ENCODE measurements around the gene CSNK1G2.
A peak's percentile ranks its signal among the peaks of the same experiment; 100 is the strongest.

DNA sequence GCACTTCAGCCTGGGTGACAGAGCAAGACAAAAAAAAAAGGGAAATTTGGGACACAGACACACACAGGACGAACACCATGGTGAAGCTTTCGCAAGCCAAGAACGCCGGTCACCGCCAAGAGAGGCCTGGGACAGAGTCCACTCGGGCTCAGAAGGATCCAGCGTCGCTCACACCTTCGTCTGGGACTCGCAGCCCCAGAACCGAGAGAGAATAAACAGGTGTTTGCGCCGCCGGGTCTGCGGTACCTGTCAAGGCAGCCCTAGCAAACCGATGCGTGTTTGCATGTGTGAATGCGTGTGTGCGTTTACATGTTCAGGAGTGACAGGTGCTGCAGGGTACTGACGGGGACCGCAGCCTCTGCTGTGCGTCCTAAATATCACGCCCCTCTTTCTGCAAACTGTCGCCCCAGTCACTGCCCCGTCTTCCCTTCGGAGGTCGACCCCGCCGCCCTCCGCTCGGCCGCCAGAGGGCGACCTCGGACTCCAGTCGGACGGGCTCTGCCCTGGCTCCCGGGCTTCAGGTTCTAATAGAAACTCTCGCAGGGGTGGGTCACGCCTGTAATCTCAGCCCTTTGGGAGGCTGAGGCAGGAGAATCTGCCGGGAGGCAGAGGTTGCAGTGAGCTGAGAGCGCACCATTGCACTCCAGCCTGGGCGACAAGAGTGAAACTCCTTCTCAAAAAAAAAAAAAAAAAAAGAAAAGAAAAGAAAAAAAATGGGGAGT lies 11.8 kb upstream of the CSNK1G2 start:
- TF ChIP-seq, protein P1, sequence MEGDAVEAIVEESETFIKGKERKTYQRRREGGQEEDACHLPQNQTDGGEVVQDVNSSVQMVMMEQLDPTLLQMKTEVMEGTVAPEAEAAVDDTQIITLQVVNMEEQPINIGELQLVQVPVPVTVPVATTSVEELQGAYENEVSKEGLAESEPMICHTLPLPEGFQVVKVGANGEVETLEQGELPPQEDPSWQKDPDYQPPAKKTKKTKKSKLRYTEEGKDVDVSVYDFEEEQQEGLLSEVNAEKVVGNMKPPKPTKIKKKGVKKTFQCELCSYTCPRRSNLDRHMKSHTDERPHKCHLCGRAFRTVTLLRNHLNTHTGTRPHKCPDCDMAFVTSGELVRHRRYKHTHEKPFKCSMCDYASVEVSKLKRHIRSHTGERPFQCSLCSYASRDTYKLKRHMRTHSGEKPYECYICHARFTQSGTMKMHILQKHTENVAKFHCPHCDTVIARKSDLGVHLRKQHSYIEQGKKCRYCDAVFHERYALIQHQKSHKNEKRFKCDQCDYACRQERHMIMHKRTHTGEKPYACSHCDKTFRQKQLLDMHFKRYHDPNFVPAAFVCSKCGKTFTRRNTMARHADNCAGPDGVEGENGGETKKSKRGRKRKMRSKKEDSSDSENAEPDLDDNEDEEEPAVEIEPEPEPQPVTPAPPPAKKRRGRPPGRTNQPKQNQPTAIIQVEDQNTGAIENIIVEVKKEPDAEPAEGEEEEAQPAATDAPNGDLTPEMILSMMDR (conservative IDR thresholded peaks at IDR 0.05; ENCODE audit: low read depth in 2 of 2), result peak; percentile 80 to 94
- TF ChIP-seq, protein P2, sequence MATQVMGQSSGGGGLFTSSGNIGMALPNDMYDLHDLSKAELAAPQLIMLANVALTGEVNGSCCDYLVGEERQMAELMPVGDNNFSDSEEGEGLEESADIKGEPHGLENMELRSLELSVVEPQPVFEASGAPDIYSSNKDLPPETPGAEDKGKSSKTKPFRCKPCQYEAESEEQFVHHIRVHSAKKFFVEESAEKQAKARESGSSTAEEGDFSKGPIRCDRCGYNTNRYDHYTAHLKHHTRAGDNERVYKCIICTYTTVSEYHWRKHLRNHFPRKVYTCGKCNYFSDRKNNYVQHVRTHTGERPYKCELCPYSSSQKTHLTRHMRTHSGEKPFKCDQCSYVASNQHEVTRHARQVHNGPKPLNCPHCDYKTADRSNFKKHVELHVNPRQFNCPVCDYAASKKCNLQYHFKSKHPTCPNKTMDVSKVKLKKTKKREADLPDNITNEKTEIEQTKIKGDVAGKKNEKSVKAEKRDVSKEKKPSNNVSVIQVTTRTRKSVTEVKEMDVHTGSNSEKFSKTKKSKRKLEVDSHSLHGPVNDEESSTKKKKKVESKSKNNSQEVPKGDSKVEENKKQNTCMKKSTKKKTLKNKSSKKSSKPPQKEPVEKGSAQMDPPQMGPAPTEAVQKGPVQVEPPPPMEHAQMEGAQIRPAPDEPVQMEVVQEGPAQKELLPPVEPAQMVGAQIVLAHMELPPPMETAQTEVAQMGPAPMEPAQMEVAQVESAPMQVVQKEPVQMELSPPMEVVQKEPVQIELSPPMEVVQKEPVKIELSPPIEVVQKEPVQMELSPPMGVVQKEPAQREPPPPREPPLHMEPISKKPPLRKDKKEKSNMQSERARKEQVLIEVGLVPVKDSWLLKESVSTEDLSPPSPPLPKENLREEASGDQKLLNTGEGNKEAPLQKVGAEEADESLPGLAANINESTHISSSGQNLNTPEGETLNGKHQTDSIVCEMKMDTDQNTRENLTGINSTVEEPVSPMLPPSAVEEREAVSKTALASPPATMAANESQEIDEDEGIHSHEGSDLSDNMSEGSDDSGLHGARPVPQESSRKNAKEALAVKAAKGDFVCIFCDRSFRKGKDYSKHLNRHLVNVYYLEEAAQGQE (IDR thresholded peaks at IDR 0.05; ENCODE audit: unreplicated experiment), result no peak
- TF ChIP-seq EZH2phosphoT487 (IDR thresholded peaks at IDR 0.05; ENCODE audit: unreplicated experiment) (no peak), EZH2 (IDR thresholded peaks at IDR 0.05; ENCODE audit: low read depth, unreplicated experiment) (no peak), CREB1 (CRISPR knock-in tag; IDR thresholded peaks at IDR 0.05; ENCODE audit: low read depth) (0 out of 2 replicates have a peak, but pooled peaks have one; percentile 11), ZNF331 (CRISPR knock-in tag; IDR thresholded peaks at IDR 0.05; ENCODE audit: low read depth) (no peak)
- TF ChIP-seq, protein P3, sequence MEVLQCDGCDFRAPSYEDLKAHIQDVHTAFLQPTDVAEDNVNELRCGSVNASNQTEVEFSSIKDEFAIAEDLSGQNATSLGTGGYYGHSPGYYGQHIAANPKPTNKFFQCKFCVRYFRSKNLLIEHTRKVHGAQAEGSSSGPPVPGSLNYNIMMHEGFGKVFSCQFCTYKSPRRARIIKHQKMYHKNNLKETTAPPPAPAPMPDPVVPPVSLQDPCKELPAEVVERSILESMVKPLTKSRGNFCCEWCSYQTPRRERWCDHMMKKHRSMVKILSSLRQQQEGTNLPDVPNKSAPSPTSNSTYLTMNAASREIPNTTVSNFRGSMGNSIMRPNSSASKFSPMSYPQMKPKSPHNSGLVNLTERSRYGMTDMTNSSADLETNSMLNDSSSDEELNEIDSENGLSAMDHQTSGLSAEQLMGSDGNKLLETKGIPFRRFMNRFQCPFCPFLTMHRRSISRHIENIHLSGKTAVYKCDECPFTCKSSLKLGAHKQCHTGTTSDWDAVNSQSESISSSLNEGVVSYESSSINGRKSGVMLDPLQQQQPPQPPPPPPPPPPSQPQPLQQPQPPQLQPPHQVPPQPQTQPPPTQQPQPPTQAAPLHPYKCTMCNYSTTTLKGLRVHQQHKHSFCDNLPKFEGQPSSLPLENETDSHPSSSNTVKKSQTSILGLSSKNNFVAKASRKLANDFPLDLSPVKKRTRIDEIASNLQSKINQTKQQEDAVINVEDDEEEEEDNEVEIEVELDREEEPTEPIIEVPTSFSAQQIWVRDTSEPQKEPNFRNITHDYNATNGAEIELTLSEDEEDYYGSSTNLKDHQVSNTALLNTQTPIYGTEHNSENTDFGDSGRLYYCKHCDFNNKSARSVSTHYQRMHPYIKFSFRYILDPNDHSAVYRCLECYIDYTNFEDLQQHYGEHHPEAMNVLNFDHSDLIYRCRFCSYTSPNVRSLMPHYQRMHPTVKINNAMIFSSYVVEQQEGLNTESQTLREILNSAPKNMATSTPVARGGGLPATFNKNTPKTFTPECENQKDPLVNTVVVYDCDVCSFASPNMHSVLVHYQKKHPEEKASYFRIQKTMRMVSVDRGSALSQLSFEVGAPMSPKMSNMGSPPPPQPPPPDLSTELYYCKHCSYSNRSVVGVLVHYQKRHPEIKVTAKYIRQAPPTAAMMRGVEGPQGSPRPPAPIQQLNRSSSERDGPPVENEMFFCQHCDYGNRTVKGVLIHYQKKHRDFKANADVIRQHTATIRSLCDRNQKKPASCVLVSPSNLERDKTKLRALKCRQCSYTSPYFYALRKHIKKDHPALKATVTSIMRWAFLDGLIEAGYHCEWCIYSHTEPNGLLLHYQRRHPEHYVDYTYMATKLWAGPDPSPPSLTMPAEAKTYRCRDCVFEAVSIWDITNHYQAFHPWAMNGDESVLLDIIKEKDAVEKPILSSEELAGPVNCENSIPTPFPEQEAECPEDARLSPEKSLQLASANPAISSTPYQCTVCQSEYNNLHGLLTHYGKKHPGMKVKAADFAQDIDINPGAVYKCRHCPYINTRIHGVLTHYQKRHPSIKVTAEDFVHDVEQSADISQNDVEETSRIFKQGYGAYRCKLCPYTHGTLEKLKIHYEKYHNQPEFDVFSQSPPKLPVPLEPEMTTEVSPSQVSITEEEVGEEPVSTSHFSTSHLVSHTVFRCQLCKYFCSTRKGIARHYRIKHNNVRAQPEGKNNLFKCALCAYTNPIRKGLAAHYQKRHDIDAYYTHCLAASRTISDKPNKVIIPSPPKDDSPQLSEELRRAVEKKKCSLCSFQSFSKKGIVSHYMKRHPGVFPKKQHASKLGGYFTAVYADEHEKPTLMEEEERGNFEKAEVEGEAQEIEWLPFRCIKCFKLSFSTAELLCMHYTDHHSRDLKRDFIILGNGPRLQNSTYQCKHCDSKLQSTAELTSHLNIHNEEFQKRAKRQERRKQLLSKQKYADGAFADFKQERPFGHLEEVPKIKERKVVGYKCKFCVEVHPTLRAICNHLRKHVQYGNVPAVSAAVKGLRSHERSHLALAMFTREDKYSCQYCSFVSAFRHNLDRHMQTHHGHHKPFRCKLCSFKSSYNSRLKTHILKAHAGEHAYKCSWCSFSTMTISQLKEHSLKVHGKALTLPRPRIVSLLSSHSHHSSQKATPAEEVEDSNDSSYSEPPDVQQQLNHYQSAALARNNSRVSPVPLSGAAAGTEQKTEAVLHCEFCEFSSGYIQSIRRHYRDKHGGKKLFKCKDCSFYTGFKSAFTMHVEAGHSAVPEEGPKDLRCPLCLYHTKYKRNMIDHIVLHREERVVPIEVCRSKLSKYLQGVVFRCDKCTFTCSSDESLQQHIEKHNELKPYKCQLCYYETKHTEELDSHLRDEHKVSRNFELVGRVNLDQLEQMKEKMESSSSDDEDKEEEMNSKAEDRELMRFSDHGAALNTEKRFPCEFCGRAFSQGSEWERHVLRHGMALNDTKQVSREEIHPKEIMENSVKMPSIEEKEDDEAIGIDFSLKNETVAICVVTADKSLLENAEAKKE (CRISPR knock-in tag; IDR thresholded peaks at IDR 0.05), result no peak

Measured in GM23338 (cell line).